HG03432 (cell line): ENCODE measurements around the gene FGFRL1.
A peak's percentile ranks its signal among the peaks of the same experiment; 100 is the strongest.

Experiments
- ATAC-seq: cut with Tn5 transposase; IDR thresholded peaks from one replicate; pipeline ENCODE4 v1.9.1; 2021; ENCODE audit warnings: mild to moderate bottlenecking, moderate library complexity; ENCODE audit not compliant: unreplicated experiment

Gene FGFRL1

GRCh38 chr4:1021386-1022050 is 10.1 kb downstream of the FGFRL1 start:
- ATAC-seq = peak; percentile 76

GRCh38 chr4:1022051-1022738 is 10.8 kb downstream of the FGFRL1 start:
- ATAC-seq = no peak

GRCh38 chr4:1022739-1023066 is 11.3 kb downstream of the FGFRL1 start:
- ATAC-seq = no peak

DNA sequence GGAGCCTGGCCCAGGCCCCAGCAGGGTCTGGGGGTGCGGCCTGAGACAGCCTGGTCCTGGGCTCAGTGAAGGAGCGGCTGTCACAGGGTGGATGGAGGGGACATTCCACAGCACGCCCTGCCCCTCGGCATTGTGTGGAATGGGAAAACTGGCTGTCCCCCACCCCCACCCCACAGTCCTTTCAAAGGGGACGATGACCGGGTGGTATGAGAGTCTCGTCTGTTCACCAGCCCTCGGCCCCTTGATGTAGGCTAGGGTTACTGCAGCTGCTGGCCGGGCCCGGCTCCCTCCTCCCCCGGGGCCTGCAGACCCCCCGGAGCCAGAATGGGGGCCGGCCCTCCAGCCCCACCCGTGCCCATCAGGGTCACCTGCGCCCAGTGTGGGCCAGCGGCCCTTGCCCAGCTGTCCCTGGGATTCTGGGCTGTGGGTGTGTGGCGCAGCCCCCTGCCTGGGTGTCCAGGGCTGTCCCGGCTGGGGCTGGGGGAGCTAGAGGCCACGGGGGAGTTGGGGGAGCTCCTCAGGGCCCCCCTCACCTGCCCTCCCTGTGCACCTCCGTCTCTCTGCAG is 11.7 kb downstream of the FGFRL1 start:
- no peak for ATAC-seq

GRCh38 chr4:1023895-1024740 is 12.7 kb downstream of the FGFRL1 start:
- ATAC-seq = no peak

DNA sequence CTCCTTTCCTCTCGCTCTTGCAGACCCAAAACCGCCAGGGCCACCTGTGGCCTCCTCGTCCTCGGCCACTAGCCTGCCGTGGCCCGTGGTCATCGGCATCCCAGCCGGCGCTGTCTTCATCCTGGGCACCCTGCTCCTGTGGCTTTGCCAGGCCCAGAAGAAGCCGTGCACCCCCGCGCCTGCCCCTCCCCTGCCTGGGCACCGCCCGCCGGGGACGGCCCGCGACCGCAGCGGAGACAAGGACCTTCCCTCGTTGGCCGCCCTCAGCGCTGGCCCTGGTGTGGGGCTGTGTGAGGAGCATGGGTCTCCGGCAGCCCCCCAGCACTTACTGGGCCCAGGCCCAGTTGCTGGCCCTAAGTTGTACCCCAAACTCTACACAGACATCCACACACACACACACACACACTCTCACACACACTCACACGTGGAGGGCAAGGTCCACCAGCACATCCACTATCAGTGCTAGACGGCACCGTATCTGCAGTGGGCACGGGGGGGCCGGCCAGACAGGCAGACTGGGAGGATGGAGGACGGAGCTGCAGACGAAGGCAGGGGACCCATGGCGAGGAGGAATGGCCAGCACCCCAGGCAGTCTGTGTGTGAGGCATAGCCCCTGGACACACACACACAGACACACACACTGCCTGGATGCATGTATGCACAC is 13.6 kb downstream of the FGFRL1 start:
- ATAC-seq = no peak

- ATAC-seq = peak; percentile 61
These were observed 14.7 kb downstream of the FGFRL1 start for GRCh38 chr4:1026115-1026514.

DNA sequence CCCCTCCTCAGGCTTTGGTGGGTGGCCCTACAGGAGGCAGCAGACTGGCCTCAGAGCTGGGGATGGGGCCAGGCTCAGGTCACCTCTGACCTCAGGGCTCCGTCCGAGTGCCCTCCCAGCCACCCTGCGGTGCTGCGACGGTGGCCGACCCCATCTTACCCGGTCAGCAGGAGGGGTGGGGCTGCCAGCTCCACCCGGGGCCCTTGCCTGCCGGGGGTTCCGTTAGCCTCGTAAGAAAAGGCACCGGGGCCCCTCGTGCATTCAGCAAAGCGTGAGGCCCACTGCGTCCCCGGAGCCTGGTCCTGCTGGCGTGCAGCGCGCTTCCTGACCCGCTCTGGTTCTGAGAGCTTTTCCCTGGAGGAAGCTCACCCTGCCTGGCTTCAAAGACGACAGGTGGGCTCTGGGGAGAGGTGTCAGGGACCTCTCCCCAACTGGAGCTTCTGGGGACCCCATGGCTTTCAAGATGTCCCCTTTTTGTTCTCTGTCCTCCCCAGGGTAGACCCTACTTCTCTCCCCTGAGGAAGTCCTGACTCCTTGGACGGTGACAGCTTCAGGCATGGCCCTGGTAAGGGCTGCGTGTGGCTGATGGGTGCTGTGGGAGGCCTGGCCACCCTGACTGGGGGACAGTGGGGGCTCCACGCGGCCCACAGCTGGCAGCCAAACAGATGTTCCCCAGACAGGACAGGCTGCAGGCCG is 15.9 kb downstream of the FGFRL1 start:
- no peak for ATAC-seq

DNA sequence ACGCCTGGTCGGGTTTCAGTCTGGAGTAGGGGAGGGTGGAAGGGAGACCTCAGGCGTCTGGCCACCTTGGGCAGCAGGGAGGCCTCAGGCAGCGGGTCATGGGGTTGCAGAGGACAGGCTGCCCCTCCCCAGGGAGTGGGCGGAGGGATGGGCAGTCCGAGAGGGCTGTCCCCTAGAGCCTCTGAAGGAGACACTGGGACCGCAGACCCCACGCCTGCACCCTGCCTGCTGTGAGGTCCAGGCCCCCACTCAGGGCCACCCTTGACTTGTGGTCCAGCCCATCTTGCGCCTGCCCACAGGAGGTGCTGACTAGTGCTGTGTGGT is 16.5 kb downstream of the FGFRL1 start:
- no peak for ATAC-seq

GRCh38 chr4:1028574-1029220 is 17.3 kb downstream of the FGFRL1 start:
- ATAC-seq = no peak

DNA sequence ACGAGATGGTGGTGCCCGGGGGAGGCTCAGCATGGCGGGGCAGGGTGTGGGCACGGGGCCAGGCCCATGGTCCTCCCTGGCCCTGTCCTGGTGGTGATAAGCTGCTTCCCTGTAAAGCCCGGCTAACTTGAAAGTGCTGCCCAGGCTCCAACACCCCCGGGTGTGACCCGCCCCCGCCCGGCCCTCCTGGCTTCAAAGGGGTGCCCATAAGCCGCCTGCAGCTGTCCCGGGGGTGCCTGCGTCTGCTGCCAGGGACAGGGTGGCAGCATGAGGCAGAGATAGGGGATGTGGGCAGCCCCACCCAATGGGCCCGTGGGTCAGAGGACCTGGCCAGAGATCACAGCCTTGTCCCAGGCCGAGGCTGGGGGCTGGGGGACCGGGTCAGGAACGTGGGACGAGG is 18.1 kb downstream of the FGFRL1 start:
- no peak for ATAC-seq

DNA sequence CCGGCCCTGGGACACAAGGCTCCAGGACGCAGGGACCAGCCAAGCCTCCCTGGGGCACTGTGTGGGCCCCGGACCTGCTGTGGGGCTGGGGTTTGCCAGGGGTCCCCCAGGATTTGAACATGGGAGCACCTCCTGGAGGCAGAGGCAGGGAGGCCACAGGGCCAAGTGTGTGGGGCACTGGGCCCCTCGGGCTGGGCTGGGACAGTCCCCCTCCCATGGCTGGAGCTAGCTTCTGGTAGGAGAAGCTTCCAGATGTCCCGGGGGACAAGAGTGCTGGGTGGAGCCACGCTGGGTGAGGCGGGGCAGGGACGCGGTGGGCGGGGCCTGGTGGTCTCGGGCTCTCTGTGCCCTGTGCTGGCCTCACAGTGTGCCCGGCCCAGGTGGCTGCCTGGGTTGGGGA is 18.6 kb downstream of the FGFRL1 start:
- no peak for ATAC-seq

DNA sequence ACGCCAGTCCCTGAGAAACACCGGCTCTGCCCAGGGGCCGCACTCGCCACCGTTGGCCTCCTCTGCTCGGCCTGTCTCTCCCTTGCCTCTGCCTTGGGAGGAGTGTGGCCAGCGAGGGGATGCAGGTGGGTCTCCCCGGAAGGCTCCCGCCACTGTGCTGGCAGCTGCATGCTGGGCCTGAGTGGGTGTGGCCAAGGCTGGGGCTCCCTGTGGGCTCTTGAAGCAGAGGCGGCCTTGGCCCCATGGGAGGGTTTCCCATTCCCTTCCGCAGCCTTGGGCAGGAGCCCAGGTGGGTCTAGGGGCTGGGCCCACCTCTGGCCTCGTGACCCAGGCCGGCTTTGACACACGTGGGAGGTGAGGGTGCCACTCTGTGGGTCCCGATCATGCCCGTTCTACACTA is 19.1 kb downstream of the FGFRL1 start:
- no peak for ATAC-seq

GRCh38 chr4:1031346-1031745 is 19.9 kb downstream of the FGFRL1 start:
- ATAC-seq = no peak

- ATAC-seq = no peak
These were observed 20.8 kb downstream of the FGFRL1 start for GRCh38 chr4:1031956-1032795.

DNA sequence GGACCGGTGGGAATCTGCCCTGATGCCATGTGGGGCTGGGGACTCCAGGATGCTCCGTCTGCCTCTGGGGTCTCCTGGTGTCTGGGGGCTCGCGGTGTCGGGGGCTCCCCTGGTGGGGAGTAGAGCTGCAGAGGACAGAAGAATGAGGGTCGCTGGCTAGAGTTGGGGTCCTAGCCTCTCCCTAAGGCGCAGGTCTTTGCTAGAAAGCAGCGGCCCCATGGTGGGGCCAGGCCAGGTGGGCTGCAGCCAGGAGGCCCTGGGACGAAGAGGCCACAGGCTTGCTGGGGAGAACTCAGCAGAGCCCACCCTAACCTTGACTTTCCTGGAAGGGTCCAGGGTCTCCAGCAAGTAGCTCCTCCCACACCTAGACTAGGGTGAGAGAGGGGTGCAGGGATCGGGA is 21.4 kb downstream of the FGFRL1 start:
- no peak for ATAC-seq

DNA sequence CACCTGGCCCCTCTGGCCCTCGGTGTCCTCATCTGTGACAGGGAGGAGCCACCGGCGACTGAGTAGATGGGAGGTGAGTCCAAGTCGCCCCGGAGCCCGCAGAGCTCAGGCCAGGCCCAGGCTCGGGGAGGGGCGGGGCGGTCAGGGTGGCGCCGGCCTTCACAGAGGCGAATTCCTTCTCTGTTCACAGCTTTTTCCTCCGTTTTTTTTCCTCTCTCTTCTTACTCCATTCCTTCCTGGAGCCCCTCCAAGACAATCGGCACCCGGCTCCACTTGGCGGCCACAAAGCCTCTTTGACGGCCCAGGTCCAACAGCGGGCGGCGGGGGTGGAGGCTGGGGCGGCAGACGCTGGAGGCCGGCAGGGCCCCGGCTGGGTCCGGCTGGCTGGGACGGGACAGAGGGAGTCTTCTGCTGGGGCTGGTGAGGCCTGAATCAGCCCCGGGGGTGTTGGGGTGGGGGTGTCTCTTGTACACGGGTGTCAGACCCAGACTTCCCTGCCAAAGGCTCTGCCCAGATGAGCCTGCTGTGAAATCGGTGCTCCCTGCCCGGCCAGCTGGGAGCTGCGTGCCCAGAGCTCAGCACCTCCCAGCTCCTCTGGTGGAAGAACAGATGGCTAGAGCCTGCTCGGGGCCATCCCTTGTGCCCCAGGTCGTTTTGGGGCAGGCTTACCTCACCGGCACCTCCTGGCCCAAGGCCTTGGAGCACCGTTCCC is 22.6 kb downstream of the FGFRL1 start:
- ATAC-seq = no peak

- ATAC-seq = no peak
These were observed 24.1 kb downstream of the FGFRL1 start for GRCh38 chr4:1035510-1035909.

DNA sequence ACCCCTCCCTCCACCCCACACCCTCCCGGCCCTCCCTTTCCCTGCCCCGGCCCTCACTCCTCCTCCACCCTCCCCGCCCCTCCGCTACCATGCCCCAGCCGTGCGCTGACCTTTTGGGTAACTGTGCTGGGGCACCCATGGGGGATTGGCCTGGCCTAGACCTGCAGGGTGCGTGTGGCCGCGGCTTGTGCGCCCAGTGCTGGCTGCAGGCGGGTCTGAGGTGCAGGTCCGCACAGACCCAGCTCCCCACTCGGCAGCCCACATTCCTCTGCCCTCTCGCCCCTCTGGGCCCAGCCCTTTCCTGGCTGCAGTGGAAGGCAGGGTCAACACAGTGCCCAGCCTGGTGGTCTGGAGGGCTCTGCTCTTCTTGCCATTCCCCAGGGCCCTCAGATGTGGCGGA is 24.7 kb downstream of the FGFRL1 start:
- ATAC-seq = no peak
